Natural killer cell (primary cell): ENCODE measurements around the gene RRP8. TPM values are rescaled to one million over a fixed set of nuclear protein-coding genes. Genes with fewer than 3 reads are reported as not detected.

Source experiments
- ATAC-seq, 3 donors: fragments of 150-1000 bp in 2 of 3; fragments of 200-7000 bp in 1 of 3; cut with Tn5 transposase; 1 replicate in 1 of 3; 2 replicates in 2 of 3; pipeline ENCODE4 v1.10.0; 2021; ENCODE audit warnings: mild to moderate bottlenecking in 2 of 3, moderate library complexity in 2 of 3
- DNase-seq, 2 donors: peaks; one replicate each; pipeline versions ENCODE4 v3.0.0 to v3.0.0-alpha.2; 2013 to 2021; ENCODE audit warnings: mixed read lengths in 1 of 2
- H3K27ac ChIP-seq: one replicate; pipeline ENCODE4 v1.5.1; 2013; ENCODE audit warnings: mild to moderate bottlenecking, low read length
- H3K27me3 ChIP-seq: one replicate; pipeline ENCODE4 v1.6.1; 2013; ENCODE audit warnings: low read length; ENCODE audit not compliant: control insufficient read depth, insufficient read depth
- H3K36me3 ChIP-seq: one replicate; pipeline ENCODE4 v1.6.1; 2013; ENCODE audit warnings: low read length; ENCODE audit not compliant: control insufficient read depth, insufficient read depth
- H3K4me1 ChIP-seq: one replicate; pipeline ENCODE4 v1.6.1; 2013; ENCODE audit warnings: low read length; ENCODE audit not compliant: control insufficient read depth, insufficient read depth
- H3K4me3 ChIP-seq: one replicate; pipeline ENCODE4 v1.5.1; 2013; ENCODE audit warnings: low read length
- H3K9me3 ChIP-seq: one replicate; pipeline ENCODE4 v1.6.1; 2013; ENCODE audit warnings: low read length; ENCODE audit not compliant: control insufficient read depth, insufficient read depth
- H3K27ac Mint-ChIP-seq, 2 donors: one replicate each; pipeline ENCODE4 v1.8.0; 2022; ENCODE audit warnings: mild to moderate bottlenecking in 2 of 2, mixed read lengths in 2 of 2, moderate library complexity in 1 of 2
- H3K27me3 Mint-ChIP-seq, 2 donors: one replicate each; pipeline ENCODE4 v1.8.0; 2022; ENCODE audit warnings: low read depth in 2 of 2, mixed read lengths in 2 of 2
- H3K36me3 Mint-ChIP-seq: one replicate; pipeline ENCODE4 v1.8.0; 2022; ENCODE audit warnings: mixed read lengths
- H3K4me1 Mint-ChIP-seq, 2 donors: one replicate each; pipeline ENCODE4 v1.8.0; 2022; ENCODE audit warnings: mixed read lengths in 2 of 2
- H3K4me3 Mint-ChIP-seq: one replicate; pipeline ENCODE4 v1.8.0; 2022; ENCODE audit warnings: mild to moderate bottlenecking, moderate library complexity, mixed read lengths
- H3K9me3 Mint-ChIP-seq, 2 donors: one replicate each; pipeline ENCODE4 v1.8.0; 2022; ENCODE audit warnings: mixed read lengths in 2 of 2
- CTCF ChIP-seq: fragments of 200-600 bp; IDR thresholded peaks from one replicate; pipeline ENCODE4 v1.8.0; 2022; ENCODE audit warnings: antibody characterized with exemption
- WGBS: methylation state at CpG from one replicate; pipeline ENCODE4 v1.1.7; 2013; ENCODE audit warnings: missing lambda C conversion rate; ENCODE audit not compliant: insufficient coverage; 5-methylcytosine and 5-hydroxymethylcytosine counted together
- intact Hi-C: fragments of 100-400 bp; cut with micrococcal nuclease; formaldehyde crosslinking; loops from one replicate; pipeline ENCODE4 v1.14.2; 2022
- total RNA-seq, 4 donors: library from RNA; stranded (reverse); fragments of 120-200 nt in 1 of 4; gene quantifications; one replicate each; pipeline versions ENCODE4 v1.2.3 to v1.2.4, GENCODE V29; 2013 to 2022

RRP8 gene
- total RNA-seq, 3 donors from 2014 or later (not counting 1 experiment from before 2014, with no cell fraction given), result 31.3 to 35.9 (median 31.9) TPM

DNA sequence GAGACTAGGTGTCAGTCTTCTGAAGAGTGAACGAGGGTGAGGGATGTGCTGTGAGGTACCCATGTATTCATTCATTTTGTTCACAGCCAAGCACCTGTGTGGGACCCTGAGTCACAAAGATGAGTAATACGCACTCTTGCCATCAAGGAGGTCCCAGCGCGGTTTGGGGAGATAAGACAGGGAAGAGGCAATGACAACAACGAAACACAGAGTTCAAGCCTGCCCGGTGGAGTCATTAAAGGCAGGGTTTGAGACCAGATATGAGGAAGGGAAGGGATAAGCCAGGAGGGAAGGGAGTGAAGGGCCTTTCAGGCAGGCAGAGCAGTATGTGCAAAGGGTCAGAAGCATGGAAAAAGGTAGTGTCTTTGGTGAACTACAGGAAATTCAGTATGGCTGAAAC, 47.6 kb upstream of the RRP8 start:
- intact Hi-C loops, result no loop called here
- no peaks in the 10 kb centered on the region for H3K36me3 ChIP-seq

DNA sequence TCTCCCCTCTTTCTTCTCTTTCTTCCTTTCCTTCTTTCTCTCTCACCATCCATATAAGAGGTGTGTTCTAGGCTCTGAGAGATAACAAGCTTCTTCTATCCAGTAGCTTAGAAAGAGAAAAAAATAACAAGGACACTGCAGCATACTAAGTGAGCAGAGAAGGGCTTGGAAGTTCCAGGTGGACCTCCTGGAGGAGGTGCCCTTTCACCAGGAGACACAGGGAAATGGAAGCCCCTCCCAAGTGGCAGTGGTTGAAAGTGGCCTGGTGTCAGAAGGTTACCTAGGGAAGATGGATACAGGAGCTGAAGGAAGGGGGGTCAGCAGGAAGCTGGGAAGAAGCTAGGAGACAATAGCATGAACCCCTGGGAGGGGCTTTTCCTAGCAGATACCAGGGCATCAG, 46.7 kb upstream of the RRP8 start:
- no peak overlapping the region for H3K27ac ChIP-seq

More for the DNA sequence above, 47.6 kb upstream of the RRP8 start:
- no peak for TF ChIP-seq CTCF
- H3K36me3 Mint-ChIP-seq, result no peaks in the 10 kb centered on the region
- H3K27me3 ChIP-seq, result peaks cover 4% of the 10 kb centered on the region
- DNase-seq (no peak), ATAC-seq (no peak)
- no peak overlapping the region for H3K27ac Mint-ChIP-seq
- no peaks in the 10 kb centered on the region for H3K9me3 ChIP-seq
- H3K27ac ChIP-seq, result no peak overlapping the region
- peaks cover 27% of the 10 kb centered on the region for H3K4me1 ChIP-seq
- no peak overlapping the region for H3K4me3 Mint-ChIP-seq
- H3K4me3 ChIP-seq, result no peak overlapping the region
- H3K9me3 Mint-ChIP-seq, result no peaks in the 10 kb centered on the region
- H3K4me1 Mint-ChIP-seq, result peaks cover 0 to 2% of the 10 kb centered on the region in 2 donors
- WGBS, result 75% methylated on average over 6 of the region's 6 CpGs
- peaks cover 0 to 2% of the 10 kb centered on the region in 2 donors for H3K27me3 Mint-ChIP-seq

GRCh38 chr11:6648501-6648900, 45.1 kb upstream of the RRP8 start:
- H3K4me3 ChIP-seq, result no peak overlapping the region
- Mint-ChIP-seq H3K9me3 (no peaks in the 10 kb centered on the region), H3K36me3 (no peaks in the 10 kb centered on the region), H3K4me3 (no peak overlapping the region), H3K27me3 (no peaks in the 10 kb centered on the region), H3K4me1 (no peaks in the 10 kb centered on the region), H3K27ac (no peak overlapping the region)
- intact Hi-C loops, result no loop called here
- H3K9me3 ChIP-seq, result no peaks in the 10 kb centered on the region
- no peak for TF ChIP-seq CTCF
- 100% methylated on average over 1 of the region's 1 CpG for WGBS
- H3K27me3 ChIP-seq, result no peaks in the 10 kb centered on the region
- ATAC-seq (no peak), DNase-seq (no peak)
- H3K4me1 ChIP-seq, result peaks cover 33% of the 10 kb centered on the region
- H3K27ac ChIP-seq, result no peak overlapping the region
- H3K36me3 ChIP-seq, result no peaks in the 10 kb centered on the region

More for the DNA sequence above, 46.7 kb upstream of the RRP8 start:
- DNase-seq (no peak), ATAC-seq (no peak)
- Mint-ChIP-seq H3K4me1 (no peaks in the 10 kb centered on the region), H3K9me3 (no peaks in the 10 kb centered on the region), H3K36me3 (no peaks in the 10 kb centered on the region), H3K4me3 (no peak overlapping the region), H3K27ac (no peak overlapping the region), H3K27me3 (no peaks in the 10 kb centered on the region)
- intact Hi-C loops, result no loop called here
- Histone ChIP-seq H3K4me3 (no peak overlapping the region), H3K36me3 (no peaks in the 10 kb centered on the region), H3K27me3 (peaks cover 4% of the 10 kb centered on the region), H3K4me1 (peaks cover 33% of the 10 kb centered on the region), H3K9me3 (no peaks in the 10 kb centered on the region)
- no peak for TF ChIP-seq CTCF

- H3K4me1 ChIP-seq, result peaks cover 33% of the 10 kb centered on the region
- H3K36me3 Mint-ChIP-seq, result no peaks in the 10 kb centered on the region
- H3K9me3 ChIP-seq, result no peaks in the 10 kb centered on the region
- WGBS, result 98% methylated on average over 2 of the region's 2 CpGs
- H3K4me1 Mint-ChIP-seq, result no peaks in the 10 kb centered on the region
- TF ChIP-seq CTCF, result no peak
- H3K27ac Mint-ChIP-seq, result no peak overlapping the region
- H3K27me3 Mint-ChIP-seq, result no peaks in the 10 kb centered on the region
- H3K27ac ChIP-seq, result peak overlapping the region; percentile 62
- H3K27me3 ChIP-seq, result no peaks in the 10 kb centered on the region
- H3K4me3 Mint-ChIP-seq, result no peak overlapping the region
- no peaks in the 10 kb centered on the region for H3K9me3 Mint-ChIP-seq
- H3K36me3 ChIP-seq, result no peaks in the 10 kb centered on the region
- DNase-seq, result no peak
- ATAC-seq, result no peak
- intact Hi-C loops, result no loop called here
- H3K4me3 ChIP-seq, result no peak overlapping the region
Observed at GRCh38 chr11:6647836-6648235, 44.4 kb upstream of the RRP8 start.
